ENCODE measurements around the gene DDR1.

GRCh38 chr6:30900863-30901417 lies 16.6 kb downstream of the DDR1 start:
- TF ChIP-seq FOXA1 (IDR thresholded peaks at IDR 0.05) = no peak
- TF ChIP-seq ELF4 (IDR thresholded peaks at IDR 0.05) = no peak
- TF ChIP-seq FOXK2 (IDR thresholded peaks at IDR 0.05) = no peak
- TF ChIP-seq ZNF384 (IDR thresholded peaks at IDR 0.05) = no peak
- no peak for TF ChIP-seq HDGF (IDR thresholded peaks at IDR 0.05; ENCODE audit: borderline replicate concordance)
- no peak for TF ChIP-seq BHLHE40 (IDR thresholded peaks at IDR 0.05; ENCODE audit: borderline replicate concordance)
- TF ChIP-seq SP1 (IDR thresholded peaks at IDR 0.05) = no peak
- no peak for TF ChIP-seq LEF1 (IDR thresholded peaks at IDR 0.05; ENCODE audit: borderline replicate concordance)
- TF ChIP-seq ARNT (IDR thresholded peaks at IDR 0.05) = no peak
- TF ChIP-seq FOXM1 (IDR thresholded peaks at IDR 0.05; ENCODE audit: borderline replicate concordance) = no peak
- TF ChIP-seq SUZ12 (IDR thresholded peaks at IDR 0.05) = no peak
- no peak for TF ChIP-seq NFRKB (IDR thresholded peaks at IDR 0.05)
